ENCODE data around the gene CFAP410. TPM values are rescaled to one million over a fixed set of nuclear protein-coding genes. Genes with fewer than 3 reads are reported as not detected.

The CFAP410 gene
- total RNA-seq, 1 donor: 17.6 TPM

DNA sequence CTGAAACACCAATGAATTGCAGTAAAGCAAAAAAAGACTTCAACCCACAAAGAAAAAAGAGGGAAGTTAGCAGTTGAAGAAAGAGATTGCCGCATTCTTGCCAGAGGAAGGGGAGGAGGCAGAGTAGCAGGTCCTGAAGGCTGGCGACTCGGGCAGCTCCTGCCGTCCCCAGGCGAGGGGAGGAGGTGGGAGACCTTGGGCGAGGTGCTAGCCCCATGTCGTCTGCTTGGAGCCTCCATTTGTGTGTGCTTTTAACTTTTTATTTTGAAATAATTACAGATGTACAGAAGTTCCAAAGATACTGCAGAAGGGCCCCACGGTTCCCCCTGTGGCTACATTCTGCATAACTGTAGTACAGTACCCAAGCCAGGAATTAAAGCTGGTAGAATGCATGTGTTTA is 21.0 kb upstream of the CFAP410 start:
- Histone ChIP-seq H3K27me3 (ENCODE audit: insufficient read depth, low read length) (no peaks in the 10 kb centered on the region), H3K4me3 (ENCODE audit: low read length) (no peak overlapping the region), H3K9me3 (ENCODE audit: low read depth, low read length) (no peaks in the 10 kb centered on the region), H3K4me1 (ENCODE audit: insufficient read depth, low read length) (peaks cover 59% of the 10 kb centered on the region)

DNA sequence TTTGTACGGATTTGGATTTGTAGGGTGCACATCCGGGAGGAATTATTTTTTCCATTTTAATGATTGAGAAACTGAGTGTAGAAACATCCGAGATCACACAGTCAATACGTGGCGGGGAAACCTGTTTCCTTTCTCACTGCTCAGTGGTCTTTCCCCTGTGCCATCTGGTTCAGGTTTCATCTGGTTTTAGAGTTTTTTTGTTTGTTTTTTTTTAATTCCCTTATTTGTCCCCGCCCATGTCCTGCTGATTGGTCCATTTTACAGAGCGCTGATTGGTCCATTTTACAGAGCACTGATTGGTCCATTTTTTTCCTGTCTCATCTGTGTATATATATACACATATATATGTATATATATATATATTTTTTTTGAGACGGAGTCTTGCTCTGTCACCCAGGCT is 20.2 kb upstream of the CFAP410 start:
- H3K4me3 ChIP-seq (ENCODE audit: low read length): no peak overlapping the region
- H3K27me3 ChIP-seq (ENCODE audit: insufficient read depth, low read length): no peaks in the 10 kb centered on the region
- H3K4me1 ChIP-seq (ENCODE audit: insufficient read depth, low read length): peaks cover 66% of the 10 kb centered on the region
- no peaks in the 10 kb centered on the region for H3K9me3 ChIP-seq (ENCODE audit: low read depth, low read length)

DNA sequence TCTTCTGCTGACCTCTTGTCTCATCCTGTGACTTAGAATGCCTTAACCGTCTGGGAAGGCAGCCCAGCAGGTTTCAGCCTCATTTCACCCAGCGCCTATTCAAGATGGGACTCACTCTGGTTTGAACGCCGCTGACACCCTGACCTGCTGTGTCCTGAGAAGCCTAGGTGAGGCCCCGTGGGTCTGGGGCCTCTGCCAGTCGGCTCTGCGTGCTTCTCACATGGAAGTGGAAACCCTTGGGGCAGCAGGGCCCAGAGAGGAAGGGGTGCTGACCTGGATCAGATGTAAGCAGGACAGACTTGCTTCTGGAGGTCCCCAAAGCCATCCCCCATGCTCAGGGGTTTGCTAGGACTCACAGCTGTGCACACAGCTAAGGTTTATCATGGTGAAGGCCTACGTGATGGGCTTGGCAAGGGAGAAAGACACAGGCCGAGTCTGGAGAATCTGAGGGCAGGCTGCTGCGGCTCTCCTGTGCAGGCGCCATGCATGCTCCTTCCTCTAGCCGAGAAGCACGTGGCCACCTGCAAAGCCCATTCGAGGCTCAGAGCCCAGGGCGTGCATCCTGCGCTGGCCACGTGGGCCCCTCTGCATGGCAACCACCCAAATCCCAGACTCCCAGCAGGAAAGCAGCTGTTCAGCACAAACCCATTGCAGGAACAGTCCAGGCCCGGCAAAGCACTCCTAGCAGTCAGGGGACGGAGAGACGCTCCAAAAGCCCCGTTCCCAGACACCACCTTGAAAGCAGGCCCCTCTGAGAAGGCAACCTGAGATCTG is 18.1 kb upstream of the CFAP410 start:
- Histone ChIP-seq H3K4me1 (ENCODE audit: insufficient read depth, low read length) (peaks cover 86% of the 10 kb centered on the region), H3K9me3 (ENCODE audit: low read depth, low read length) (no peaks in the 10 kb centered on the region), H3K27me3 (ENCODE audit: insufficient read depth, low read length) (no peaks in the 10 kb centered on the region), H3K4me3 (ENCODE audit: low read length) (no peak overlapping the region)

DNA sequence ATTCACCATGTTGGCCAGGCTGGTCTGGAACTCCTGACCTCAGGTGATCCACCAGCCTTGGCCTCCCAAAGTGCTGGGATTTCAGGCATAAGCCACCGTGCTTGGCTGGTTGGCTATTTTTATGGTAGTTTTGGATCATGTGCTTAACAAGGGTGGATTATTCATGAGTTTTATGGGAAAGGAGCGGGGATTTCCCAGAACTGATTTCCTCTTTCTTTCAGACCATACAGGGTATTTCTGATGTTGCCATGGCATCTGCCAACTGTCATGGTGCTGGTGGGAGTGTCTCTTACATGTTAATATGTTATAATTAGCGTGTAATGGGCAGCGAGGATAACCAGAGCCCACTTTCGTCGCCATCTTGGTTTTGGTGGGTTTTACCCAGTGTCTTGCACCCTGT is 17.4 kb upstream of the CFAP410 start:
- no peaks in the 10 kb centered on the region for H3K27me3 ChIP-seq (ENCODE audit: insufficient read depth, low read length)
- H3K4me1 ChIP-seq (ENCODE audit: insufficient read depth, low read length): peaks cover 86% of the 10 kb centered on the region
- H3K4me3 ChIP-seq (ENCODE audit: low read length): no peak overlapping the region
- no peaks in the 10 kb centered on the region for H3K9me3 ChIP-seq (ENCODE audit: low read depth, low read length)

DNA sequence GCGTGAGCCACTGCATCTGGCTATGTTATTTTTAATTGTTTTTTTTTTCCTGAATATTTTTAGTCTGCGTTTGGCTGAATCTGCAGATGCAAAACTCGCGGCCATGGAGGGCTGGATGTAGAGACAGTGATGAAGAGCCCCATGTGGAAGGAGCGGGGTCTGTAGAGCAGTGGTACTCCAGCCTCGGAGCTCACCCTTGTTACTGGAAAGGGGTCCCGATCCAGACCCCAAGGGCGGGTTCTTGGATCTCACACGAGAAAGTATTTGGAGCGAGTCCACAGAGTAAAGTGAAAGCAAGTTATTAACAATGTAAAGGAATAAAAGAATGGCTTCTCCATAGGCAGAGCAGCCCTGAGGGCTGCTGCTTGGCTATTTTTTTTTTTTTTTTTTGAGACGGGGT is 17.0 kb upstream of the CFAP410 start:
- Histone ChIP-seq H3K27me3 (ENCODE audit: insufficient read depth, low read length) (no peaks in the 10 kb centered on the region), H3K4me1 (ENCODE audit: insufficient read depth, low read length) (peaks cover 88% of the 10 kb centered on the region), H3K4me3 (ENCODE audit: low read length) (no peak overlapping the region)

DNA sequence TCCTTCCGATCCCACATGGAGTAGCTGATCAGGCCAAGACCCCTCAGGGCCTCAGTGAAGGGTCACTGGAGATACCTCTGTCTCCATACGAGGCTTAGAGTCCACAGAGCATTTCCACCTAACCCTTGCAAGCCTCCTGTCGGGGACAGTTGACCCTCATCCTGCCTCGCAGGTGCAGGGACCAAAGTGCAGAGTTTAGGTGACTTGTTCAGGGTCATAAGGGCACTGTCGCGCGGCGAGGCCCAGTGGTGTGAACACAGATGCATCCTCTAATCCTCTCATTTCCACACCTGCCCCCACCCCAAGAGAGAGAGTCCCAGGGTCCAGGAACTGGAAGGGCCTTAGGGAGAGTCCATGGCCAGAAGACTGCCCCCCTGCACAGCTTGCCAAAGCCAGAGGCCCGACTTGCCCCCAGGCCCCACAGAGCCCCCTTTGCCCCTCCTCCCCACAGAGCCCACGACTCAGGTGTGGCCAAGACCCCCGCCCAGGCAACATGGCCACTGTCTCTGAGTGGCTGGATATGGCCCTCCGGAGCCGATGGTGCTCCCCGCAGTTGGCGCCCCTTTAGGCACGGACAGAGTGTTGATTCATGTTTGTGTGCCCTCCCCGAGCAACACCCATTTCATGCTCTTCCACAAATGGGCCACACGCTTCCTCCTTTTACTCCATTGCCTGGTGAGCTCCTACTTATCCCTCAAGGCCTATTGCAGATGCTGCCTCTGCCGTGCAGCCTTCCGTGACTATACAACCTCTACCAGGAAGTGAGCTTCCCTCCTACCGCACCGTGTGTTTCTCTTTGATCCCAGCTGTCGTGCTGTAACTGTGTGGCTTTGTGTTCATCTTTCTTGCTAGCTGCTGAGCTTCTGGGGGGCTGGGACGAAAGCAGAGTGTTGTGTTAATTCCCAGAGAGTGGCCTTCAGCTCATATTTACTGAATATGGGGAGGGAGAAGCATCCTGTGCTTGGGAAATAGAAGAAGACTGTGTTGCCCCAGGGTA is 15.9 kb upstream of the CFAP410 start:
- Histone ChIP-seq H3K27me3 (ENCODE audit: insufficient read depth, low read length) (no peaks in the 10 kb centered on the region), H3K4me1 (ENCODE audit: insufficient read depth, low read length) (peaks cover 83% of the 10 kb centered on the region), H3K9me3 (ENCODE audit: low read depth, low read length) (no peaks in the 10 kb centered on the region), H3K4me3 (ENCODE audit: low read length) (no peak overlapping the region)

More for the DNA sequence above, 17.0 kb upstream of the CFAP410 start:
- H3K9me3 ChIP-seq (ENCODE audit: low read depth, low read length): no peaks in the 10 kb centered on the region

DNA sequence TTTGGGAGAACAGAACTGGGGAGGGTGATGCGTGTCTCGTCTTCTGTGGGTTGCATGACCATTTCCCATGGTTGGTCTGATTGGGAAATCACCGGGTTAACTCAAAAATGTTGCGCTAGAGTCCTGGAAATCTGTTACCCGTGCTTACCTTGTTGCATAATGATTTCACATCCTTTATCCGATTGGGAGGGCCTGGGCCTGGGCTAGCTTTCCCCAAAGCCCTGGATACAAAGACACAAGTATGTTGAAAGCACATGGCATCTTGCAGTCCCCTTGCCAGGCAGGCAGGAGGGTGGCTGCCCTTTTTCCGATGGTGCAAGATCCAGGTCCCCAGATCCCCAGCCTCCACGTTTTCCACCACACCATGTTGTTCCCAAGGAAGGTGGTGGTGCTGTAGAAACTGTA is 14.8 kb upstream of the CFAP410 start:
- peaks cover 6% of the 10 kb centered on the region for H3K27me3 ChIP-seq (ENCODE audit: insufficient read depth, low read length)
- H3K4me3 ChIP-seq (ENCODE audit: low read length): peak overlapping the region; percentile 25
- H3K4me1 ChIP-seq (ENCODE audit: insufficient read depth, low read length): peaks cover 72% of the 10 kb centered on the region
- H3K9me3 ChIP-seq (ENCODE audit: low read depth, low read length): no peaks in the 10 kb centered on the region

DNA sequence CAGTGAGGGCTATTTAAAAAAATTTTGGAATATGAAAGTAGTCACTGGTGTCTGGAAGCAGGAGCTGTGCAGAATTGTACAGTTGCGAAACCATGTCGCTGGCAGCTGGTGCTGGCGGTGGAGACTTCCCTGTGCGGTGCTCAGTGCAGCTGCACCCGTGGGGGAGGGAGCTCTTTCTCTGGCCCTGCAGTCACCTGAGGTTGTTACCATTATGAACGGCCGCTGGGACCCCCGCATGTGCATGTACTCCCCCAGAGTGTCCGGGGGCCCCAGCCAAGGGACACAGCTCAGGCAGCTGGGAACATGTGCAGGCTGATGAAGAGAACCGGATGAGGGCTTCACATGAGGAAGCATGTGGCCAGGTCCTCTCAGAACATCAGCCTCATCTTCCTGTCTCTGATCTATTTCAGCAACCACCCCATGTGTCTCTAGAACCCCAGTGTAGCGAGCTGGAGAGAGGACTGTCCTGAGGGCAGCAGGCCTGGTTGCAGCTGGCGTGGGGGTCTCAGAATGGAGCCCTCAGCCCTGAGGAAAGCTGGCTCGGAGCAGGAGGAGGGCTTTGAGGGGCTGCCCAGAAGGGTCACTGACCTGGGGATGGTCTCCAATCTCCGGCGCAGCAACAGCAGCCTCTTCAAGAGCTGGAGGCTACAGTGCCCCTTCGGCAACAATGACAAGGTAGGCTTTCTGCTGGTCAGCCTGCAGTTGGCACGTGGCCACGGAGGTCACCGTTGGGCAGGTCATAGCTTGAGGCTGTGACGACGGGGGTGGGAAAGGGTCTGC is 14.2 kb upstream of the CFAP410 start, which contains the start of gene TRPM2:
TSS of gene TRPM2 (plus strand) at position 431 of the 780 bp plus-strand sequence. CDS start at position 511, 80 bp downstream.
- peaks cover 71% of the 10 kb centered on the region for H3K4me1 ChIP-seq (ENCODE audit: insufficient read depth, low read length)
- H3K9me3 ChIP-seq (ENCODE audit: low read depth, low read length): no peaks in the 10 kb centered on the region
- H3K4me3 ChIP-seq (ENCODE audit: low read length): peak within 1 kb of the TSS; percentile 25
- H3K27me3 ChIP-seq (ENCODE audit: insufficient read depth, low read length): peaks cover 6% of the 10 kb centered on the region

DNA sequence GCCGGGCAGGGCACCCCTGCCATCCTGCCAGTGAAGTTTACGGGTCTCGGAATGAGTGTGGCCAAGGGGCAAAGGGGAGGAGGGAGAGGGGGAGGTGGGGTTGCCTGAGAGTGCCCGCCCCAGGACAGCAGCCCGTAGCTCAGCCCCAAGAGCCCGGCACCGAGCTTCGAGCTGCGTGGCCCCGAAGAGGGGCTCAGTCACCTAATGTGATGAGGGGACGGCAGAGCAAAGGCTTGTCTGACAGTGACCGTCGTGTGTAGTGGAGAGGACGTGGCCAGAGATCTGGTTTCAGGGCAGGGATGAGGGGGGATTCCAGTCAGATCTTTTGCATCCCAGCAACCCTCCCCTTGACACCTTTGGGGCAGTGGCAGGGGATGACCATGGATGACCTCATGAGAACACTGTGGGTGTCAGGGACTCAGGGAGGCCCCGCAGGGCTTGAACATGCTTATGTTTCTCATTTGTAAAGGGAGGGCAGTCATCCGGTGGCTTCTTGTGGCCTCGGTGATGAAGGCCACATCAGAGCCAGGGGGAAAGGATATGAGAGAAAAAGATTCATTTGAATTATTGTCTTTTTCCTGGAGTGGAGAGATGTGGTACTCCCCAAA is 13.2 kb upstream of the CFAP410 start:
- Histone ChIP-seq H3K4me1 (ENCODE audit: insufficient read depth, low read length) (peaks cover 67% of the 10 kb centered on the region), H3K9me3 (ENCODE audit: low read depth, low read length) (no peaks in the 10 kb centered on the region), H3K27me3 (ENCODE audit: insufficient read depth, low read length) (peaks cover 6% of the 10 kb centered on the region), H3K4me3 (ENCODE audit: low read length) (no peak overlapping the region)

DNA sequence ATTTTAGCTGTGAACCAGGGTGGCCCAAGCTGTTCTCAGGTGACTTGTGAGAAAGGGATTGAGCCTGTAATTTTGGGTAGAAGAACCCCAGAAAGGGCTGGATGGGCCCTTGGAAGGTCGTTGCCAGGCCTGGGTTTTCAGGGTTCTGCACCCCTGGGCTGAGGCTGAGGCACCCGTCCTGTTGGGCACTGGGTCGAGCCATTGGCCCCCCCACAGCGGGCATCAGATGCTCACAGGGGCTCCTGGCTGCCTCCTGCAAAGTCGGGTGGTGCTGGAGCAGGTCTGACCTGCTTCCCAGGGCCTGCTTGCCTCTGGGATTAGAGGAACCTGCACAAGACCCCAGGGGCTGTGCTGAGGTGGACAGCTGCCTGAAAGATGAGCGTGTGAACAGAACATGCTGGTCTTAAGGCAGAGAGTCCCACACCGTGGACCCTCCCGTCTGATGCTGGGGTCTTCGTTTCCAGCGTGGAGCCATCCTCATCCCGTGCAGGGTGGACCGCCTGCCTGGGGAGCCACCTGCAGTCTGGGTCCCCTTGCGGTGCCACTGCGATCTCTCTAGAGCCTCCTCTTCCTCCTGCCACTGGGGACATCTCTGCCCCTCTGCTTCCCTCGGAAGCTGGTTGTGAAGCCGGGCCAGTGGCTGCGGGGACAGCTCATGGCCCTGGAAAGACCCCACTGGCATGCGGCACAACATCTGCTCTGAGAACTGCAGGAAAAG is 12.5 kb upstream of the CFAP410 start:
- Histone ChIP-seq H3K27me3 (ENCODE audit: insufficient read depth, low read length) (peaks cover 6% of the 10 kb centered on the region), H3K4me1 (ENCODE audit: insufficient read depth, low read length) (peaks cover 61% of the 10 kb centered on the region), H3K4me3 (ENCODE audit: low read length) (no peak overlapping the region), H3K9me3 (ENCODE audit: low read depth, low read length) (no peaks in the 10 kb centered on the region)

DNA sequence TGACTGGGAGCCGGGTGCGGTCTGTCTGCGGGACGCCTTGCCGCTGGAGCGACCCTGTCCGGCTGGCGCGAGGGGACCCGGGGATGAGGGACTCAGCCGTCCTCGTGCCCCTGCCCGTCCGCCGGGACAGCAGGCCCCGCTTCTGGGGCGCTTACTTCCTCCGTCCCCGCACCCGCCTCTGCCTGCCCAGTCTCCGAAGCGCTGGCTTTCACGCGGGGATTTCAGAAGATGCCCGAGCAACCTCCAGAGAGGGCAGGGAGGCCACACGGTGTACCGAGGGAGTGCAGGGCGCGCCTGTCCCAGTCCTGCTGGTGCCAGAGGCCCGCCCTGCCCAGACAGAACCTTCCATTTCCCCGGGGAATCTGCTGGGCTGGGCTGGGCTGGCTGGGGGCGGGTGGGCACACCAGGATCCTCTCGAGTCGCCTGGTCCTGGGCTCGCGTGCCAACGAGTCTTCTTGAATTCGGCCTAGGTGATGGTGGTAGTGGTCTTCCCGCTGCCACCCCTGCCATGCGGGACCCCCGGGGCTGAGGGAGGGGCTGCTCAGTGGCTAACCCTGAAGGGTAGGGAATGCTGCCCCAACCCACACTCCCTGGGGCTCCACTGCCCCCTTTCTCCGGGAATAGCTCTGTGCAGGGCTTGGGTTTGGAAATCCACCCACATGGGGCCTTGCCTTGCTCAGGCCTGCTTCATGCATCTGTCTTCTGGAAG is 11.7 kb upstream of the CFAP410 start:
- Histone ChIP-seq H3K27me3 (ENCODE audit: insufficient read depth, low read length) (peaks cover 6% of the 10 kb centered on the region), H3K9me3 (ENCODE audit: low read depth, low read length) (no peaks in the 10 kb centered on the region), H3K4me1 (ENCODE audit: insufficient read depth, low read length) (peaks cover 53% of the 10 kb centered on the region), H3K4me3 (ENCODE audit: low read length) (no peak overlapping the region)

DNA sequence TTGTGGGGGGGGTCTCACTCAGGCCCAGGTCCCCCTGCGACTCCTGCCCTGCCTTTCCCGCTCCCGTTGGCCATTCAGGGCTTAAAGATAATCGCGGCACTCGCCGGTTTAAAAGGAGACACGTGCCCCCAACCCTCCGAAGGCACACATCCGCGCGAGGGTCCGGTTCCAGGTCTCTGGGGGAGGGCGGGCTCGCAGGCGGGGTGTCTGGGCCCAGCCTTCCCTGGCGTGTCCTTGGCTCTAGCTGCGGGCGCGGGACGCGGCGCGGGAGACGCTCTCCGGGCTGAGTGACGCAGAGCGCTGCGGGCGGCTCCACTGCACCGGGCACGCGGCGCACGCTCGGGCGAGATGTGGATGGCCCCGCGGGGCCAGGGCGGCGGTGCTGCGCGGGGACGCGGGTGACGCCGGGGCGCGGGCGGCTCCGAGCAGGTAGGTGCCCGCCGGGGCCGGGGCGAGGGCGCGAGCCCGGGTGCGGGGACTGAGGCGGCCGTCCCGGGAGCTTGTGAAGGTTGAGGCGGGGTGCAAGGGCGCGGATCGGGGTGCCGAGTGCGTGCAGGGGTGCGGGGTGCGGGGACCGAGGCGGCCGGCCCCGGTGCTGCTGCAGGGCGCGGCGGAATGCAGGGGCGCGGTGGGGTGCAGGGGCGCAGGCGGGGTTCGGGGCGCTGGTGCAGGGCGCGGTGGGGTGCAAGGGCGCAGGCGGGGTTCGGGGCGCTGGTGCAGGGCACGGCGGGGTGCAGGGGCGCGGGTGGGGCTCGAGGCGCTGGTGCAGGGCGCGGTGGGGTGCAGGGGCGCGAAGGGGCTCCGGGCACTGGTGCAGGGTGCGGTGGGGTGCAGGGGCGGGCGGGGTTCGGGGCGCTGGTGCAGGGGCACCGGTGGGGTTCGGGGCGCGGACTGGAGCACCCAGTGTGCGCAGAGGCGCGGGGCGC is 10.9 kb upstream of the CFAP410 start:
- Histone ChIP-seq H3K9me3 (ENCODE audit: low read depth, low read length) (no peaks in the 10 kb centered on the region), H3K27me3 (ENCODE audit: insufficient read depth, low read length) (peaks cover 6% of the 10 kb centered on the region), H3K4me3 (ENCODE audit: low read length) (no peak overlapping the region), H3K4me1 (ENCODE audit: insufficient read depth, low read length) (peaks cover 45% of the 10 kb centered on the region)

Measured in mononuclear cell (primary cell).